Keratinocyte (primary cell): Measurements from ENCODE around the gene NUP210. TPM values are rescaled to one million over a fixed set of nuclear protein-coding genes. Genes with fewer than 3 reads are reported as not detected.

Experiments
- DNase-seq: peaks from one replicate; pipeline ENCODE4 v3.0.0-alpha.2; 2011; ENCODE audit warnings: low read depth, missing footprints, low spot score
- FAIRE-seq: peaks from 2 replicates; lab custom pipeline; 2011; peaks lifted over from hg19 to GRCh38; lab: Jason Lieb, UNC
- H2AFZ ChIP-seq: 2 replicates; pipeline ENCODE4 v1.6.0; 2012; ENCODE audit warnings: low read length, control low read depth, inconsistent platforms; ENCODE audit not compliant: control insufficient read depth
- H3K27ac ChIP-seq: 2 replicates; pipeline ENCODE4 v1.5.1; 2011; ENCODE audit warnings: low read length; ENCODE audit not compliant: control insufficient read depth, insufficient read depth
- H3K27me3 ChIP-seq: 3 replicates; pipeline ENCODE4 v1.6.0; 2011; ENCODE audit warnings: low read length; ENCODE audit not compliant: control insufficient read depth, insufficient read depth; ENCODE audit errors: extremely low read depth
- H3K36me3 ChIP-seq, 2 experiments: 2 replicates in 1 of 2; 3 replicates in 1 of 2; pipeline ENCODE4 v1.5.1; 2011; ENCODE audit warnings: low read length in 2 of 2, mild to moderate bottlenecking in 1 of 2; ENCODE audit not compliant: control insufficient read depth in 2 of 2, insufficient read depth in 2 of 2; ENCODE audit errors: extremely low read depth in 1 of 2
- H3K4me1 ChIP-seq: 3 replicates; pipeline ENCODE4 v1.5.1; 2011; ENCODE audit warnings: low read length; ENCODE audit not compliant: control insufficient read depth, insufficient read depth; ENCODE audit errors: extremely low read depth
- H3K4me2 ChIP-seq: 3 replicates; pipeline ENCODE4 v1.6.0; 2011; ENCODE audit warnings: low read depth, low read length; ENCODE audit not compliant: control insufficient read depth, insufficient read depth; ENCODE audit errors: extremely low read depth
- H3K4me3 ChIP-seq, 3 experiments: fragments of 200-600 bp in 1 of 3; sonication (generic) in 1 of 3; 2 replicates in 2 of 3; 3 replicates in 1 of 3; pipeline ENCODE4 v1.5.1; 2011 to 2016; ENCODE audit warnings: low read length in 3 of 3, mild to moderate bottlenecking in 3 of 3, control low read depth in 2 of 3, inconsistent platforms in 1 of 3, low read depth in 1 of 3, mixed read lengths in 1 of 3, mixed run types in 1 of 3, moderate library complexity in 1 of 3; ENCODE audit not compliant: control insufficient read depth in 2 of 3, insufficient read depth in 2 of 3; ENCODE audit errors: extremely low read depth in 1 of 3
- H3K79me2 ChIP-seq: 2 replicates; pipeline ENCODE4 v1.6.0; 2012; ENCODE audit warnings: low read length; ENCODE audit not compliant: control insufficient read depth, insufficient read depth
- H3K9ac ChIP-seq: 3 replicates; pipeline ENCODE4 v1.6.0; 2011; ENCODE audit warnings: low read length; ENCODE audit not compliant: control insufficient read depth, insufficient read depth; ENCODE audit errors: extremely low read depth
- H3K9me1 ChIP-seq: 3 replicates; pipeline ENCODE4 v1.6.0; 2011; ENCODE audit warnings: low read length; ENCODE audit not compliant: control insufficient read depth, insufficient read depth; ENCODE audit errors: extremely low read depth
- H3K9me3 ChIP-seq: 2 replicates; pipeline ENCODE4 v1.5.1; 2012; ENCODE audit warnings: low read depth, low read length; ENCODE audit not compliant: control insufficient read depth
- H4K20me1 ChIP-seq: 3 replicates; pipeline ENCODE4 v1.6.0; 2011; ENCODE audit warnings: low read length; ENCODE audit not compliant: control insufficient read depth, insufficient read depth; ENCODE audit errors: extremely low read depth
- EZH2 ChIP-seq: IDR thresholded peaks from one replicate; pipeline ENCODE4 v1.6.1; 2012; ENCODE audit warnings: inconsistent platforms, mild to moderate bottlenecking, low read length, moderate library complexity
- dilution Hi-C: fragments of 300-500 bp; cut with MboI; formaldehyde crosslinking; loops from one replicate; pipeline ENCODE4 v1.7.0; 2020; ENCODE audit warnings: low sequenced_read_pairs; ENCODE audit not compliant: extremely low pct_ligation_motif_present
- polyA plus RNA-seq, 5 experiments: library from polyadenylated mRNA; depleted of rRNA in 3 of 5; stranded (reverse) in 3 of 5; stranded (forward) in 1 of 5; unstranded in 1 of 5; fragments of >200 nt; gene quantifications; 1 replicate in 1 of 5; 2 replicates in 3 of 5; 3 replicates in 1 of 5; pipeline versions ENCODE4 v1.2.1 to v1.2.3, GENCODE V29; 2011 to 2012; ENCODE audit warnings: missing spikeins in 2 of 5, low read depth in 1 of 5, low replicate concordance in 1 of 5
- TF ChIP-seq, protein P1 (sequence below), 3 experiments: IDR thresholded peaks in 1 of 3; conservative IDR thresholded peaks in 1 of 3; optimal IDR thresholded peaks in 1 of 3; 2 replicates in 2 of 3; 3 replicates in 1 of 3; pipeline versions ENCODE3 to v1.5.1; 2011; ENCODE audit warnings: low read length in 3 of 3, mild to moderate bottlenecking in 3 of 3, moderate library complexity in 2 of 3, control low read depth in 1 of 3, inconsistent platforms in 1 of 3; ENCODE audit not compliant: insufficient read depth in 2 of 3; ENCODE audit errors: extremely low read depth in 1 of 3

Gene NUP210
- polyA plus RNA-seq, 1 donor (not counting 4 experiments of a cell fraction or from before 2014, with no cell fraction given) = 0.01 TPM

GRCh38 chr3:13301286-13301987 lies 118.7 kb downstream of the NUP210 start:
- peak; percentile 80 for FAIRE-seq
- Histone ChIP-seq H3K36me3 (no peaks in the 10 kb centered on the region), H3K4me2 (peak overlapping the region; percentile 45), H3K79me2 (no peaks in the 10 kb centered on the region), H3K27me3 (peaks cover 5% of the 10 kb centered on the region), H4K20me1 (no peaks in the 10 kb centered on the region), H2AFZ (peak overlapping the region; percentile 58), H3K9me1 (peaks cover 2% of the 10 kb centered on the region), H3K4me1 (peaks cover 18% of the 10 kb centered on the region), H3K9ac (no peak overlapping the region), H3K4me3 (no peak overlapping the region), H3K9me3 (no peaks in the 10 kb centered on the region), H3K27ac (no peak overlapping the region)
- no peak for TF ChIP-seq EZH2
- TF ChIP-seq, protein P1, sequence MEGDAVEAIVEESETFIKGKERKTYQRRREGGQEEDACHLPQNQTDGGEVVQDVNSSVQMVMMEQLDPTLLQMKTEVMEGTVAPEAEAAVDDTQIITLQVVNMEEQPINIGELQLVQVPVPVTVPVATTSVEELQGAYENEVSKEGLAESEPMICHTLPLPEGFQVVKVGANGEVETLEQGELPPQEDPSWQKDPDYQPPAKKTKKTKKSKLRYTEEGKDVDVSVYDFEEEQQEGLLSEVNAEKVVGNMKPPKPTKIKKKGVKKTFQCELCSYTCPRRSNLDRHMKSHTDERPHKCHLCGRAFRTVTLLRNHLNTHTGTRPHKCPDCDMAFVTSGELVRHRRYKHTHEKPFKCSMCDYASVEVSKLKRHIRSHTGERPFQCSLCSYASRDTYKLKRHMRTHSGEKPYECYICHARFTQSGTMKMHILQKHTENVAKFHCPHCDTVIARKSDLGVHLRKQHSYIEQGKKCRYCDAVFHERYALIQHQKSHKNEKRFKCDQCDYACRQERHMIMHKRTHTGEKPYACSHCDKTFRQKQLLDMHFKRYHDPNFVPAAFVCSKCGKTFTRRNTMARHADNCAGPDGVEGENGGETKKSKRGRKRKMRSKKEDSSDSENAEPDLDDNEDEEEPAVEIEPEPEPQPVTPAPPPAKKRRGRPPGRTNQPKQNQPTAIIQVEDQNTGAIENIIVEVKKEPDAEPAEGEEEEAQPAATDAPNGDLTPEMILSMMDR (optimal IDR thresholded peaks at IDR 0.05 in 1 of 3, IDR thresholded peaks at IDR 0.05 in 1 of 3, conservative IDR thresholded peaks at IDR 0.05 in 1 of 3; ENCODE audit: extremely low read depth in 1 of 3, insufficient read depth in 2 of 3, low read length in 3 of 3) = no peak
- dilution Hi-C loops = no loop called here
- DNase-seq = no peak

DNA sequence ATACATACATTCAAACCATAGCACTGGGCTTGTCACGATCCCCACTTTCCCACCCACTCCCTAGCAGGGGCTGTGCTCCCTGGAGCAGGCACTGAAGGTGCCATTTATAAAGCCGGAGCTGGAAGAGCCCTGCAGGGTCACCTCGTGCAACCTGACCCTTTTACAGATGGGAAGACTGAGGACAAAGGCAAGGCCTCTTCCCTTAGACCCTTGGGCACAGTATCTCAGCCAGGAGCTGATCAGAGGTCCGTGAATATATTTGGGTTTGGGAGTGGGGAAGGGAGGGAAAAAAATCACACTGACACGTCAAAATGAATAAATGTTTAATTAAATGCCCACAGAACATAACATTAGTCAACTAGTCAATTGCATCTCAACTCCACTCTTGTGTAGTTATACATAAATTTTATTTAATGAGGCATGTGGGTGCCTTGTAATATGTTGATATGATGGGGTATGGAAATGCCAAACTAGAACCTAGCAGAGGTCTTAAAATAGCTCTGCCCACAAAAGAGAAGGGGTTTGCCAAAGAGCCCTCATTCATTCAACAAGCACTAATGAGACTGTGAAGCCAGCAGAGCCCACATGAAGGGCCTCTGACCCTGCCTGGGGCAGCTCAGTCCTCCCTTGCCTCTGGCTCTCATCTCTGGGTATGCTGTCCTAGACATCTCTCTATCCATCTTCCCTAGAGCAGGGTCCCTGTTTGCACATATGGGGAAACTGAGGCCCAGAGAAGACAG lies 119.4 kb downstream of the NUP210 start:
- Histone ChIP-seq H3K4me2 (no peak overlapping the region), H3K9ac (no peak overlapping the region), H3K4me3 (no peak overlapping the region), H3K79me2 (no peaks in the 10 kb centered on the region), H3K27me3 (peaks cover 5% of the 10 kb centered on the region), H3K27ac (no peak overlapping the region), H2AFZ (no peak overlapping the region), H3K36me3 (no peaks in the 10 kb centered on the region), H4K20me1 (no peaks in the 10 kb centered on the region), H3K9me1 (peaks cover 2% of the 10 kb centered on the region), H3K9me3 (no peaks in the 10 kb centered on the region), H3K4me1 (peaks cover 18% of the 10 kb centered on the region)
- FAIRE-seq = no peak
- dilution Hi-C loops = no loop called here
- no peak for DNase-seq
- TF ChIP-seq, protein P1 (optimal IDR thresholded peaks at IDR 0.05 in 1 of 3, IDR thresholded peaks at IDR 0.05 in 1 of 3, conservative IDR thresholded peaks at IDR 0.05 in 1 of 3; ENCODE audit: extremely low read depth in 1 of 3, insufficient read depth in 2 of 3, low read length in 3 of 3) = no peak
- TF ChIP-seq EZH2 = no peak
